BLaER1 (cell line): ENCODE data around the gene ADAM17.
"Not testable (repeated sequence)": the region's sequence is repeated elsewhere in the genome, so short reads cannot be mapped to it uniquely, and the experiment has no call there.

Source experiments
- H3K27ac ChIP-seq: shearing (Covaris generic); formaldehyde crosslinking; 2 replicates; pipeline ENCODE4 v1.8.1; 2022
- H3K27me3 ChIP-seq: shearing (Covaris generic); formaldehyde crosslinking; 2 replicates; pipeline ENCODE4 v1.8.1; 2022
- H3K36me3 ChIP-seq: shearing (Covaris generic); formaldehyde crosslinking; 2 replicates; pipeline ENCODE4 v1.8.1; 2022
- H3K4me1 ChIP-seq: shearing (Covaris generic); formaldehyde crosslinking; 2 replicates; pipeline ENCODE4 v1.8.1; 2022
- H3K4me2 ChIP-seq: shearing (Covaris generic); formaldehyde crosslinking; 2 replicates; pipeline ENCODE4 v1.8.1; 2022
- H3K4me3 ChIP-seq: shearing (Covaris generic); formaldehyde crosslinking; 2 replicates; pipeline ENCODE4 v1.8.1; 2022
- H3K9ac ChIP-seq: shearing (Covaris generic); formaldehyde crosslinking; 2 replicates; pipeline ENCODE4 v1.8.1; 2022
- H3K9me3 ChIP-seq: shearing (Covaris generic); formaldehyde crosslinking; 2 replicates; pipeline ENCODE4 v1.8.1; 2022
- H4K20me1 ChIP-seq: shearing (Covaris generic); formaldehyde crosslinking; 2 replicates; pipeline ENCODE4 v1.8.1; 2022
- Cebpa-rat ChIP-seq: shearing (Covaris generic); IDR thresholded peaks from 2 replicates; pipeline ENCODE4 v1.8.1; 2022

The ADAM17 gene

DNA sequence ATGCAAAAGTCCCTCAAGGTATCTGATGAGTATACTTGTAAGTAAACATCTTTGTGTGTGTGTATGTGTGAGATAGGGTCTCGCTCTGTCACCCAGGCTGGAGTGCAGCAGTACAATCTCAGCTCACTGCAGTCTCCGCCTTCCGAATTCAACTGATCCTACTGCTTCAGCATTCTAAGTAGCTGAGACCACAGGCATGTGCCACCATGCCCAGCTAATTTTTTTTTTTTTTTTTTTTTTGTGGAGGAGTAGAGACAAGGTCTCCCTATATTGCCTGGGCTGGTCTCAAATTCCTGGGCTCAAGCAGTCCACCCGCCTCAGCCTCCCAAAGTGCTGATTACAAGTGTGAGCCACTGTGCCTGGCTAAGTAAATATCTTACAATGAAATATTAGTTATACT, 23.2 kb downstream of the ADAM17 start:
- no peak for TF ChIP-seq Cebpa-rat
- peaks cover 39% of the 10 kb centered on the region for H3K4me1 ChIP-seq
- H4K20me1 ChIP-seq = 0 out of 2 replicates have a peak, but pooled peaks cover 7% of the 10 kb centered on the region

GRCh38 chr2:9527995-9528787, 27.4 kb downstream of the ADAM17 start:
- H3K4me3 ChIP-seq = no peak overlapping the region
- H3K36me3 ChIP-seq = peaks cover 91% of the 10 kb centered on the region
- no peaks in the 10 kb centered on the region for H3K4me1 ChIP-seq
- no peak overlapping the region for H3K4me2 ChIP-seq
- no peaks in the 10 kb centered on the region for H3K27me3 ChIP-seq
- no peak overlapping the region for H3K9ac ChIP-seq
- H4K20me1 ChIP-seq = 0 out of 2 replicates have a peak, but pooled peaks cover 7% of the 10 kb centered on the region
- no peak overlapping the region for H3K27ac ChIP-seq
- no peak for TF ChIP-seq Cebpa-rat
- H3K9me3 ChIP-seq = no peaks in the 10 kb centered on the region

More for the DNA sequence above, 23.2 kb downstream of the ADAM17 start:
- H3K4me2 ChIP-seq = no peak overlapping the region
- H3K36me3 ChIP-seq = peaks cover 63% of the 10 kb centered on the region
- H3K9me3 ChIP-seq = no peaks in the 10 kb centered on the region
- H3K27me3 ChIP-seq = no peaks in the 10 kb centered on the region
- no peak overlapping the region for H3K4me3 ChIP-seq
- H3K27ac ChIP-seq = no peak overlapping the region
- no peak overlapping the region for H3K9ac ChIP-seq

DNA sequence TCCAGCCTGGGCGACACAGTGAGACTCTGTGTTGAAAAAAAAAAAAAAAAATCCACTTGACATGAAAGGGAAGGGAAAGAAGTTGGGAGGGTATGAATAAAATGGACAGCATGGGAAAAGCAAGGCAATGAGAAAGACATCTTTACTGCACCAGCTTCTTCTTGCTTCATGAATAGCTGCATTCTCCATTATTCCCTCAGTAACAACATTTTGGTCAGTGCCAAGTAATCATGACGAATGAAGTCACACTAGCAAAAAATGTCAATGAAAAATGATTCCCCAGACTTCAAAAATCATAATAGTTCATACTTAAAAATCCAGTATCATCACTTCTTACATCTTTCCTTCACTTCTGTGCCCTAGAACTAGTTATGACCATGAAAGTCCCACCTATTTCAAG, 30.4 kb downstream of the ADAM17 start:
- no peak overlapping the region for H3K27ac ChIP-seq
- no peak overlapping the region for H3K4me2 ChIP-seq
- H3K9ac ChIP-seq = no peak overlapping the region
- H3K27me3 ChIP-seq = no peaks in the 10 kb centered on the region
- 0 out of 2 replicates have a peak, but pooled peaks cover 7% of the 10 kb centered on the region for H4K20me1 ChIP-seq
- TF ChIP-seq Cebpa-rat = no peak
- H3K36me3 ChIP-seq = peaks cover 87% of the 10 kb centered on the region
- H3K4me3 ChIP-seq = no peak overlapping the region
- no peaks in the 10 kb centered on the region for H3K4me1 ChIP-seq
- H3K9me3 ChIP-seq = no peaks in the 10 kb centered on the region

DNA sequence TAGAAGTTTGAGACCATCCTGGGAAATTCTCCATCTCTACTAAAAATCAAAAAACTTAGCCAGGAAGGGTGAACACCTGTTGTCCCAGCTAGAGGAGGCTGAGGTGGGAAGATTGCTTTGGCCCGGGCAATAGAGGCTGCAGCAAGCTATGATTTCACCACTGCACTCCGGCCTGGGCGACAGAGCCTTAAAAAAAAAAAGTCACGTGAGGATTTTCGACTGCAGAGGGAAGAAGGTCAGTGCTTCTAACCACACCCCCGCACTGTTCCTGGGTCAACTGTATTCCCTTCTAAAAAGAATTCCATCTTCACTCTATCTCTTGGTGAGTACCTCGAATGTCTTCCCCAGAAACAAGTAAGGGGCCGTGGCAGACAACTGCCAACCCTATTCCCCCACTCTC, 31.3 kb downstream of the ADAM17 start:
- Histone ChIP-seq H3K9me3 (no peaks in the 10 kb centered on the region), H4K20me1 (peaks cover 7% of the 10 kb centered on the region; the same call in 1 of the 2 replicates), H3K4me1 (no peaks in the 10 kb centered on the region), H3K9ac (no peak overlapping the region), H3K4me3 (no peak overlapping the region), H3K4me2 (no peak overlapping the region), H3K27ac (no peak overlapping the region), H3K36me3 (peaks cover 87% of the 10 kb centered on the region), H3K27me3 (no peaks in the 10 kb centered on the region)
- TF ChIP-seq Cebpa-rat = no peak

DNA sequence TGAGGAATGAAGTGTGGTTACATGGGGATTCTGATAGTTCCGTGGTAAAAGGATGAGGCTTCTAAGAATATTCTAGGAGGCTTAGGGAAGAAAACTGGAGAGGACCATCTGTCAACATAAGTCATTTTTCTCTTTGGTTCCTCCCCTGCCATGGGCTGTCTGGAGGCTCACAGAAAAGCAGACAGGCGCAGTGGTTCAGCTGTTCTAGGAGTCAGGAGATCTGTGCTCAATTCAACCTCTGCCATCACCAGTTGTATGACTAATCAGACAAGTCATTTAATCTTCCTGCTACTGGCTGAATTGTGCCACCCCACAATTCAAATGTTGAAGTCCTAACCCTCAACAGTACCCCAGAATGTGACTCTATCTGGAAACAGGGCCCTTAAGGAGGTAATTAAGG, 36.4 kb downstream of the ADAM17 start:
- H3K9ac ChIP-seq = no peak overlapping the region
- H3K4me1 ChIP-seq = no peaks in the 10 kb centered on the region
- H3K4me3 ChIP-seq = no peak overlapping the region
- H4K20me1 ChIP-seq = peaks cover 5% of the 10 kb centered on the region; the same call in 1 of the 2 replicates
- H3K9me3 ChIP-seq = 0 out of 2 replicates have a peak, but pooled peaks cover 5% of the 10 kb centered on the region
- no peak overlapping the region for H3K27ac ChIP-seq
- H3K36me3 ChIP-seq = peaks cover 91% of the 10 kb centered on the region
- no peak overlapping the region for H3K4me2 ChIP-seq
- no peaks in the 10 kb centered on the region for H3K27me3 ChIP-seq
- TF ChIP-seq Cebpa-rat = no peak

DNA sequence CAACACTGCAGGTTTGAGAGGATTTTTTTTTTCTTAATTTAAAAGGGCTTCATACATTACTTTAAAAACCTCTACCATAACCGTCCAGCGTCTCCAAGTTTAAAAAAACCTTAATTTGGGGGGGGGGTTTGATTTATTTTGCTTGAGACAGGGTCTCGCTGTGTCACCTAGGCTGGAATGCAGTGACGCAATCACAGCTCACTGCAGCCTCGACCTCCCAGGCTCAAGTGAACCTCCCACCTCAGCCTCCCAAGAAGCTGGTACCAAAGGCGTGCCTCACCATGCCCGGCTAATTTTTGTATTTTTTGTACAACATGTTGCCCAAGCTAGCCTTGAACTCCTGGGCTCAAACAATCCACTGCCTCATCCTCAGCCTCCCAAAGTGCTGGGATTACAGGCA, 36.9 kb downstream of the ADAM17 start:
- Histone ChIP-seq H3K9me3 (0 out of 2 replicates have a peak, but pooled peaks cover 5% of the 10 kb centered on the region), H3K4me2 (no peak overlapping the region), H3K27ac (no peak overlapping the region), H3K4me3 (no peak overlapping the region), H3K36me3 (peaks cover 89% of the 10 kb centered on the region), H3K9ac (no peak overlapping the region), H3K4me1 (no peaks in the 10 kb centered on the region), H4K20me1 (peaks cover 5% of the 10 kb centered on the region; the same call in 1 of the 2 replicates), H3K27me3 (no peaks in the 10 kb centered on the region)
- 0 out of 2 replicates have a peak, but pooled peaks have one; percentile 28 for TF ChIP-seq Cebpa-rat

DNA sequence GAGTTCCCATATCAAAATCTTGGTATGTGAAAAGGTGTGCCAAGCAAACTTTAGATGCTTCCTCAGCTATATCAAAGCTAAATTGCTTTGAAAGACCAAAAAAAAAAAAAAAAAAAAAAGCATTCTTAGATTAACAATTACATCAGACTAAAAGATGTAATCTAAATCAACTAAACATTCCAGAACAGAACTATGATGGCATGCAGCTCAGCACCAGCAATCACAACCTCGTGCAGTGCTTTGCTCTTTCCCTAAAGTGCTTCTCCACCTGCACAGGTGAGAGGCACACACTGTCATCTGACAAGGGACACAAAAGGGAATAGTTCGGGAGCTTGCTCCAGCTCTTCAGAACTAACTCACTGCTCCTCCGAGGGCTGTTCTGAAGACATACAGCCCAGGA, 37.5 kb downstream of the ADAM17 start:
- no peak for TF ChIP-seq Cebpa-rat
- peaks cover 5% of the 10 kb centered on the region; the same call in 1 of the 2 replicates for H4K20me1 ChIP-seq
- H3K4me3 ChIP-seq = no peak overlapping the region
- H3K4me1 ChIP-seq = no peaks in the 10 kb centered on the region
- H3K27ac ChIP-seq = no peak overlapping the region
- peaks cover 89% of the 10 kb centered on the region for H3K36me3 ChIP-seq
- H3K27me3 ChIP-seq = no peaks in the 10 kb centered on the region
- no peak overlapping the region for H3K4me2 ChIP-seq
- H3K9me3 ChIP-seq = 0 out of 2 replicates have a peak, but pooled peaks cover 5% of the 10 kb centered on the region
- no peak overlapping the region for H3K9ac ChIP-seq

- Histone ChIP-seq H3K4me3 (no peak overlapping the region), H3K9me3 (0 out of 2 replicates have a peak, but pooled peaks cover 5% of the 10 kb centered on the region), H3K9ac (no peak overlapping the region), H3K27me3 (no peaks in the 10 kb centered on the region), H3K4me2 (no peak overlapping the region), H4K20me1 (peaks cover 5% of the 10 kb centered on the region; the same call in 1 of the 2 replicates), H3K36me3 (peaks cover 93% of the 10 kb centered on the region), H3K4me1 (no peaks in the 10 kb centered on the region), H3K27ac (no peak overlapping the region)
- TF ChIP-seq Cebpa-rat = no peak
Observed at GRCh38 chr2:9517118-9517782, 38.4 kb downstream of the ADAM17 start.

DNA sequence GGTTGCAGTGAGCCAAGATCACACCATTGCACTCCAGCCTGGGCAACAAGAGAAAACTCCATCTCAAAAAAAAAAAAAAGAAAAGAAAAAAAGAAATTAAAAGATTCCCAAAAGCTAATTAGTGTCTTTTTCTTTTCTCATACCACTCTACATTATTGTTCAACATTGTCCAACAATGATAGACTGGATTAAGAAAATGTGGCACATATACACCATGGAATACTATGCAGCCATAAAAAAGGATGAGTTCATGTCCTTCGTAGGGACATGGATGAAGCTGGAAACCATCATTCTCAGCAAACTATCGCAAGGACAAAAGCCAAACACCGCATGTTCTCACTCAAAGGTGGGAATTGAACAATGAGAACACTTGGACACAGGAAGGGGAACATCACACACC, 41.7 kb downstream of the ADAM17 start:
- not testable (repeated sequence) for H3K9ac ChIP-seq, H3K27me3 ChIP-seq, H3K27ac ChIP-seq, H3K4me1 ChIP-seq, H3K9me3 ChIP-seq, H3K4me3 ChIP-seq, H4K20me1 ChIP-seq, H3K4me2 ChIP-seq
- peaks cover 90% of the 10 kb centered on the region for H3K36me3 ChIP-seq

GRCh38 chr2:9508931-9509330, 46.7 kb downstream of the ADAM17 start:
- Histone ChIP-seq H3K4me2 (no peak overlapping the region), H3K27me3 (no peaks in the 10 kb centered on the region), H3K36me3 (peaks cover 95% of the 10 kb centered on the region), H3K9ac (no peak overlapping the region), H3K4me1 (no peaks in the 10 kb centered on the region), H4K20me1 (no peaks in the 10 kb centered on the region; the same call in 1 of the 2 replicates), H3K4me3 (no peak overlapping the region), H3K27ac (no peak overlapping the region), H3K9me3 (no peaks in the 10 kb centered on the region)
- no peak for TF ChIP-seq Cebpa-rat
